Measurements from ENCODE around the gene CFH.
"Not testable (repeated sequence)": the region's sequence is repeated elsewhere in the genome, so short reads cannot be mapped to it uniquely, and the experiment has no call there.

CFH gene

GRCh38 chr1:196651637-196652215, at the start of gene CFH:
TSS of gene CFH (plus strand) at chr1:196652043. CDS start at chr1:196652118, 75 bp downstream.
- DNase-seq (ENCODE audit: low read depth in 3 of 3), result no peak

- DNase-seq (ENCODE audit: low read depth in 3 of 3), result no peak
Observed at GRCh38 chr1:196603651-196604050, 48.2 kb upstream of the CFH start.

GRCh38 chr1:196607981-196608380, 43.9 kb upstream of the CFH start:
- DNase-seq (ENCODE audit: low read depth in 3 of 3), result no peak

- DNase-seq (ENCODE audit: low read depth in 3 of 3), result no peak
Observed at GRCh38 chr1:196608390-196609369, 43.2 kb upstream of the CFH start, which contains the start of gene KCNT2. TSS of gene KCNT2 (minus strand) at chr1:196608440. CDS start at chr1:196608309, 131 bp downstream.

- no peak for DNase-seq (ENCODE audit: low read depth in 3 of 3)
Observed at GRCh38 chr1:196609370-196609737, 42.5 kb upstream of the CFH start.

- no peak for DNase-seq (ENCODE audit: low read depth in 3 of 3)
Observed at GRCh38 chr1:196611873-196612272, 40.0 kb upstream of the CFH start.

- no peak for DNase-seq (ENCODE audit: low read depth in 3 of 3)
Observed at GRCh38 chr1:196619721-196620120, 32.1 kb upstream of the CFH start.

GRCh38 chr1:196623079-196623478, 28.8 kb upstream of the CFH start:
- DNase-seq (ENCODE audit: low read depth in 3 of 3), result no peak

- no peak for DNase-seq (ENCODE audit: low read depth in 3 of 3)
Observed at GRCh38 chr1:196628838-196629237, 23.0 kb upstream of the CFH start.

GRCh38 chr1:196637606-196638005, 14.2 kb upstream of the CFH start:
- DNase-seq (ENCODE audit: low read depth in 3 of 3), result no peak

- no peak for DNase-seq (ENCODE audit: low read depth in 3 of 3)
Observed at GRCh38 chr1:196638466-196638865, 13.4 kb upstream of the CFH start.

- not testable (repeated sequence) for DNase-seq (ENCODE audit: low read depth in 3 of 3)
Observed at GRCh38 chr1:196639291-196639690, 12.6 kb upstream of the CFH start.

- no peak for DNase-seq (ENCODE audit: low read depth in 3 of 3)
Observed at GRCh38 chr1:196640976-196641375, 10.9 kb upstream of the CFH start.

- no peak for DNase-seq (ENCODE audit: low read depth in 3 of 3)
Observed at GRCh38 chr1:196649990-196650389, 1.9 kb upstream of the CFH start.

- no peak for DNase-seq (ENCODE audit: low read depth in 3 of 3)
Observed at GRCh38 chr1:196650403-196650802, 1.4 kb upstream of the CFH start.

GRCh38 chr1:196651079-196651478, 764 bp upstream of the CFH start:
- no peak for DNase-seq (ENCODE audit: low read depth in 3 of 3)

GRCh38 chr1:196654271-196654670, 2.4 kb downstream of the CFH start:
- no peak for DNase-seq (ENCODE audit: low read depth in 3 of 3)

GRCh38 chr1:196655071-196655470, 3.2 kb downstream of the CFH start:
- DNase-seq (ENCODE audit: low read depth in 3 of 3), result no peak

- DNase-seq (ENCODE audit: low read depth in 3 of 3), result no peak
Observed at GRCh38 chr1:196655494-196655893, 3.7 kb downstream of the CFH start.

- no peak for DNase-seq (ENCODE audit: low read depth in 3 of 3)
Observed at GRCh38 chr1:196659471-196659870, 7.6 kb downstream of the CFH start.

GRCh38 chr1:196660272-196660671, 8.4 kb downstream of the CFH start:
- DNase-seq (ENCODE audit: low read depth in 3 of 3), result no peak

- no peak for DNase-seq (ENCODE audit: low read depth in 3 of 3)
Observed at GRCh38 chr1:196660852-196661251, 9.0 kb downstream of the CFH start.

- DNase-seq (ENCODE audit: low read depth in 3 of 3), result no peak
Observed at GRCh38 chr1:196661345-196661744, 9.5 kb downstream of the CFH start.

All from stimulated activated CD4-positive, alpha-beta T cell treated with anti-CD3 and anti-CD28 coated beads, TNF-alpha, amount 100 ng/mL, for 24 hours (primary cell).